DND-41 (cell line): Measurements from ENCODE around the gene EFCAB11.

Experiments
- ATAC-seq: fragments of 200-7000 bp; cut with Tn5 transposase; 3 replicates; pipeline ENCODE4 v1.9.1; 2021; ENCODE audit warnings: low read depth; ENCODE audit not compliant: insufficient read depth
- DNase-seq: peaks from one replicate; pipeline ENCODE4 v3.0.0-alpha.2; 2020
- H2AFZ ChIP-seq: 2 replicates; pipeline ENCODE4 v1.6.0; 2012; ENCODE audit warnings: low read depth, low read length
- H3K27ac ChIP-seq: 2 replicates; pipeline ENCODE4 v1.5.1; 2012; ENCODE audit warnings: low read length, inconsistent platforms
- H3K27me3 ChIP-seq: fragments of 200-600 bp; sonication (generic); 2 replicates; pipeline ENCODE4 v1.6.0; 2012; ENCODE audit warnings: low read length, mild to moderate bottlenecking, inconsistent platforms; ENCODE audit not compliant: insufficient read depth, poor library complexity
- H3K36me3 ChIP-seq: 2 replicates; pipeline ENCODE4 v1.5.1; 2012; ENCODE audit warnings: low read length, inconsistent platforms; ENCODE audit not compliant: insufficient read depth
- H3K4me1 ChIP-seq: 2 replicates; pipeline ENCODE4 v1.5.1; 2012; ENCODE audit warnings: mild to moderate bottlenecking, low read length; ENCODE audit not compliant: insufficient read depth
- H3K4me2 ChIP-seq: 2 replicates; pipeline ENCODE4 v1.6.0; 2012; ENCODE audit warnings: mild to moderate bottlenecking, moderate library complexity, low read length, inconsistent platforms; ENCODE audit not compliant: insufficient read depth
- H3K4me3 ChIP-seq, 2 experiments: fragments of 200-600 bp in 1 of 2; shearing (Covaris generic) in 1 of 2; 2 replicates each; pipeline ENCODE4 v1.5.1; 2012 to 2016; ENCODE audit warnings: inconsistent platforms in 2 of 2, low read length in 2 of 2, mild to moderate bottlenecking in 2 of 2, low read depth in 1 of 2, moderate library complexity in 1 of 2
- H3K79me2 ChIP-seq: 2 replicates; pipeline ENCODE4 v1.6.0; 2012; ENCODE audit warnings: low read length, inconsistent platforms; ENCODE audit not compliant: insufficient read depth
- H3K9ac ChIP-seq: 2 replicates; pipeline ENCODE4 v1.6.0; 2012; ENCODE audit warnings: low read depth, mild to moderate bottlenecking, inconsistent platforms, low read length, moderate library complexity
- H3K9me3 ChIP-seq: 2 replicates; pipeline ENCODE4 v1.5.1; 2012; ENCODE audit warnings: low read length, moderate library complexity, mild to moderate bottlenecking, inconsistent platforms; ENCODE audit not compliant: insufficient read depth, severe bottlenecking
- H4K20me1 ChIP-seq: 2 replicates; pipeline ENCODE4 v1.6.0; 2012; ENCODE audit warnings: low read length; ENCODE audit not compliant: insufficient read depth
- CTCF ChIP-seq: IDR thresholded peaks from 2 replicates; pipeline ENCODE4 v1.5.1; 2012; ENCODE audit warnings: borderline replicate concordance, low read length, moderate library complexity, mild to moderate bottlenecking; ENCODE audit not compliant: poor library complexity, severe bottlenecking; ENCODE audit errors: extremely low read depth
- EZH2 ChIP-seq: IDR thresholded peaks from 3 replicates; pipeline ENCODE4 v1.6.1; 2012; ENCODE audit warnings: borderline replicate concordance, low read depth, mild to moderate bottlenecking, moderate library complexity, low read length, inconsistent platforms; ENCODE audit not compliant: severe bottlenecking

The EFCAB11 gene

DNA sequence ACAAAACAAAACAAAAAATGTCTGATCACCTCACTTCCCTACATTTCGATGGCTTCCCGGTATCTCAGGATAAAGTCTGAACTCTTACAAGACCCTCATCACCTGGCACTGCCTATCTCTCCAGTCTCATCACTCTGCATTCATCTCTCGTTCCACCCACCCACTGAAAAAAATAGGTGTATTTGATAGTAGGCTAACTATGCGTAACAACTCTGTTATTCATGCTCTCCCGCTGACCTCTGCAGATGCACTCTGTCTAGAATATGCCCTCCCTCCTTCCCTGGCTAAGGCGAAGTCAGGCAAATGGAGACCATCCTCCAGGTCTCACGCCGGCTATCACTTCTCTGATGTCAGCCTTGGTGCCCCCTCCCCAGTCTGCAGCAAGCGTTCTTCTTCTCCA is 44.9 kb downstream of the EFCAB11 start:
- Histone ChIP-seq H3K79me2 (no peaks in the 10 kb centered on the region), H3K36me3 (no peaks in the 10 kb centered on the region), H3K27me3 (no peaks in the 10 kb centered on the region), H2AFZ (no peak overlapping the region), H3K9ac (no peak overlapping the region), H3K27ac (no peak overlapping the region), H3K9me3 (no peaks in the 10 kb centered on the region), H3K4me1 (no peaks in the 10 kb centered on the region), H4K20me1 (no peaks in the 10 kb centered on the region), H3K4me3 (no peak overlapping the region), H3K4me2 (no peak overlapping the region)
- DNase-seq: no peak
- ATAC-seq: no peak
- no peak for TF ChIP-seq EZH2

DNA sequence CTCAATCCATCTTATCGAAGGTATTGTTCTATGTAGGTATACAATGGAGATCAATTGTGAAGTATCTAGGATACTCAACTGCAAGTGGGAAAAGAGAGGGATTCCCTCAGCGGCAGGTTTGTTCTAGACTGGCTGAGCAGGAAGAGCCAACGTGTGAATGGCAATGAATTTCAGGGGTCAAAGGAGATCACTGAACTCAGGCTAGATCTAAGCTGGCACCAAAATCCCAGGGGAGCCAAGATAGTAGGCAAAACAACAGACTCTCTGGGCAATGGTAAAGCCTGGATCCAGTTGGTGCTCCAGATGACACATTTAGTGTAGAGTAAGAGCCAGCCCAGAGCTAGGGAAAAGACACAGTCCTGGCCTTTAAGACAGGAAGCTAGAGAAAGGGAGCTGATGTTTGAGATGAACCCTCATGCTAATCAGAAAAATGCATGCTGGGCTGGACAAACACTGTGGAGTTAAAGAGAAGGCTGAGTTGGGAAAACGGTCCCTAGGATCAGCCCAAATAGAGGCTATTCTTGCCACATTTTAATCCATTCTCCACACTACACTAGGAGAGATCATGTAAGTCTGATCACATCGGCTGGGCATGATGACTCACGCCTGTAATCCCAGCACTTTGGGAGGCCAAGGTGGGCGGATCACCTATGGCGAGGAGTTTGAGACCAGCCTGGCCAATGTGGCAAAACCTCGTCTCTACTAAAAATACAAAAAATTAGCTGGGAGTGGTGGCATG is 45.6 kb downstream of the EFCAB11 start:
- H3K27me3 ChIP-seq: no peaks in the 10 kb centered on the region
- no peak for ATAC-seq
- H3K36me3 ChIP-seq: no peaks in the 10 kb centered on the region
- no peak for TF ChIP-seq EZH2
- TF ChIP-seq CTCF: no peak
- H4K20me1 ChIP-seq: no peaks in the 10 kb centered on the region
- H3K9ac ChIP-seq: no peak overlapping the region
- no peak overlapping the region for H2AFZ ChIP-seq
- no peaks in the 10 kb centered on the region for H3K9me3 ChIP-seq
- H3K4me2 ChIP-seq: no peak overlapping the region
- DNase-seq: no peak
- H3K4me1 ChIP-seq: peaks cover 4% of the 10 kb centered on the region
- no peak overlapping the region for H3K4me3 ChIP-seq
- no peaks in the 10 kb centered on the region for H3K79me2 ChIP-seq
- H3K27ac ChIP-seq: no peak overlapping the region

GRCh38 chr14:89907655-89908054 is 46.9 kb downstream of the EFCAB11 start:
- Histone ChIP-seq H3K79me2 (no peaks in the 10 kb centered on the region), H3K4me3 (no peak overlapping the region), H2AFZ (no peak overlapping the region), H4K20me1 (no peaks in the 10 kb centered on the region), H3K36me3 (no peaks in the 10 kb centered on the region), H3K27me3 (no peaks in the 10 kb centered on the region), H3K9me3 (no peaks in the 10 kb centered on the region), H3K4me1 (peaks cover 16% of the 10 kb centered on the region), H3K27ac (no peak overlapping the region), H3K9ac (no peak overlapping the region), H3K4me2 (no peak overlapping the region)
- TF ChIP-seq EZH2 (no peak), CTCF (no peak)
- ATAC-seq: no peak
- DNase-seq: no peak

DNA sequence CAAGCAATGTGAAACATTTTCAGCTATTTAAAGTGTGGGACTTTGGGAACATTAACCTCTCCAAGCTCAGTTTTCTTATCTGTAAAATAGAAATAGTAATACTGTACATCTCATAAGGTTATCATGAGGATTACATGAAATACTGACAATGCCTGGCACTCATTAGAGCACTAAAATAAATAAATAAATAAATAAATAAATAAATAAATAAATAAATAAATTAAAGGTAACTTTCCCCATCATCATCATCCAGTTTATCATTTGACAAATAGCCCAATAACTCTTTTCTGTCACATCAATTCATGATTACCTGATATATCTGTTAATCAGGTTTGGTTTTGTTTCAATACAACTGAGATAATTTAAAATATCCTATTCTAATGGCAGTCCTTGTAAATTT is 48.5 kb downstream of the EFCAB11 start:
- Histone ChIP-seq H3K36me3 (no peaks in the 10 kb centered on the region), H2AFZ (no peak overlapping the region), H3K9me3 (no peaks in the 10 kb centered on the region), H3K4me1 (peaks cover 19% of the 10 kb centered on the region), H3K27ac (no peak overlapping the region), H3K79me2 (no peaks in the 10 kb centered on the region), H3K4me2 (no peak overlapping the region), H3K9ac (no peak overlapping the region), H4K20me1 (no peaks in the 10 kb centered on the region), H3K27me3 (no peaks in the 10 kb centered on the region), H3K4me3 (no peak overlapping the region)
- TF ChIP-seq EZH2: no peak
- no peak for TF ChIP-seq CTCF
- no peak for ATAC-seq
- DNase-seq: no peak
